ENCODE results near the gene BPIFB2. TPM values are rescaled to one million over a fixed set of nuclear protein-coding genes. Genes with fewer than 3 reads are reported as not detected.

Gene BPIFB2
- total and polyA plus RNA-seq, 4 donors, result 0.33 to 3.7 (median 1.5) TPM

- 68% methylated on average over 7 of the region's 7 CpGs for WGBS
- Histone ChIP-seq H3K9me3 (ENCODE audit: control insufficient read depth in 4 of 4, low read length in 3 of 4) (no peaks in the 10 kb centered on the region), H3K4me3 (ENCODE audit: low read depth in 1 of 3, low read length in 3 of 3) (no peak overlapping the region), H3K27ac (ENCODE audit: low read depth in 1 of 2, low read length in 2 of 2) (no peak overlapping the region), H3K4me1 (ENCODE audit: control insufficient read depth in 4 of 4, insufficient read depth in 4 of 4, low read length in 3 of 4) (no peaks in the 10 kb centered on the region), H3K36me3 (ENCODE audit: control insufficient read depth in 4 of 4, insufficient read depth in 3 of 4, low read depth in 1 of 4, low read length in 3 of 4) (no peaks in the 10 kb centered on the region), H3K27me3 (ENCODE audit: control insufficient read depth in 4 of 4, insufficient read depth in 4 of 4, low read length in 3 of 4) (no peaks in the 10 kb centered on the region), H3K9ac (ENCODE audit: low read depth in 1 of 2, low read length in 2 of 2) (no peak overlapping the region)
- no peak for DNase-seq (ENCODE audit: low spot score)
- no peak for TF ChIP-seq CTCF (IDR thresholded peaks at IDR 0.05; ENCODE audit: low read depth, low read length, missing input control)
Measured at GRCh38 chr20:33028875-33029274, 21.4 kb downstream of the BPIFB2 start.

- DNase-seq (ENCODE audit: low spot score), result no peak
- no peaks in the 10 kb centered on the region for H3K36me3 ChIP-seq (ENCODE audit: control insufficient read depth in 4 of 4, insufficient read depth in 3 of 4, low read depth in 1 of 4, low read length in 3 of 4)
- TF ChIP-seq RAD21 (IDR thresholded peaks at IDR 0.05) (no peak), SP1 (IDR thresholded peaks at IDR 0.05) (no peak), NR2F2 (IDR thresholded peaks at IDR 0.05) (no peak), TAF1 (conservative IDR thresholded peaks at IDR 0.05) (no peak), FOXA1 (IDR thresholded peaks at IDR 0.05) (no peak), HNF4A (conservative IDR thresholded peaks at IDR 0.05) (no peak), HNF4G (IDR thresholded peaks at IDR 0.05) (no peak), YY1 (IDR thresholded peaks at IDR 0.05) (no peak), GABPA (IDR thresholded peaks at IDR 0.05 in 1 of 2, conservative IDR thresholded peaks at IDR 0.05 in 1 of 2) (no peak), CTCF (IDR thresholded peaks at IDR 0.05; ENCODE audit: low read depth, low read length, missing input control) (no peak), ATF3 (IDR thresholded peaks at IDR 0.05) (no peak), FOXA2 (IDR thresholded peaks at IDR 0.05) (no peak), EGR1 (IDR thresholded peaks at IDR 0.05; ENCODE audit: low read depth in 2 of 2) (no peak), JUND (IDR thresholded peaks at IDR 0.05) (no peak), RXRA (IDR thresholded peaks at IDR 0.05) (no peak)
- TF ChIP-seq, protein P1, sequence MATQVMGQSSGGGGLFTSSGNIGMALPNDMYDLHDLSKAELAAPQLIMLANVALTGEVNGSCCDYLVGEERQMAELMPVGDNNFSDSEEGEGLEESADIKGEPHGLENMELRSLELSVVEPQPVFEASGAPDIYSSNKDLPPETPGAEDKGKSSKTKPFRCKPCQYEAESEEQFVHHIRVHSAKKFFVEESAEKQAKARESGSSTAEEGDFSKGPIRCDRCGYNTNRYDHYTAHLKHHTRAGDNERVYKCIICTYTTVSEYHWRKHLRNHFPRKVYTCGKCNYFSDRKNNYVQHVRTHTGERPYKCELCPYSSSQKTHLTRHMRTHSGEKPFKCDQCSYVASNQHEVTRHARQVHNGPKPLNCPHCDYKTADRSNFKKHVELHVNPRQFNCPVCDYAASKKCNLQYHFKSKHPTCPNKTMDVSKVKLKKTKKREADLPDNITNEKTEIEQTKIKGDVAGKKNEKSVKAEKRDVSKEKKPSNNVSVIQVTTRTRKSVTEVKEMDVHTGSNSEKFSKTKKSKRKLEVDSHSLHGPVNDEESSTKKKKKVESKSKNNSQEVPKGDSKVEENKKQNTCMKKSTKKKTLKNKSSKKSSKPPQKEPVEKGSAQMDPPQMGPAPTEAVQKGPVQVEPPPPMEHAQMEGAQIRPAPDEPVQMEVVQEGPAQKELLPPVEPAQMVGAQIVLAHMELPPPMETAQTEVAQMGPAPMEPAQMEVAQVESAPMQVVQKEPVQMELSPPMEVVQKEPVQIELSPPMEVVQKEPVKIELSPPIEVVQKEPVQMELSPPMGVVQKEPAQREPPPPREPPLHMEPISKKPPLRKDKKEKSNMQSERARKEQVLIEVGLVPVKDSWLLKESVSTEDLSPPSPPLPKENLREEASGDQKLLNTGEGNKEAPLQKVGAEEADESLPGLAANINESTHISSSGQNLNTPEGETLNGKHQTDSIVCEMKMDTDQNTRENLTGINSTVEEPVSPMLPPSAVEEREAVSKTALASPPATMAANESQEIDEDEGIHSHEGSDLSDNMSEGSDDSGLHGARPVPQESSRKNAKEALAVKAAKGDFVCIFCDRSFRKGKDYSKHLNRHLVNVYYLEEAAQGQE (IDR thresholded peaks at IDR 0.05), result no peak
- TF ChIP-seq, protein P2, sequence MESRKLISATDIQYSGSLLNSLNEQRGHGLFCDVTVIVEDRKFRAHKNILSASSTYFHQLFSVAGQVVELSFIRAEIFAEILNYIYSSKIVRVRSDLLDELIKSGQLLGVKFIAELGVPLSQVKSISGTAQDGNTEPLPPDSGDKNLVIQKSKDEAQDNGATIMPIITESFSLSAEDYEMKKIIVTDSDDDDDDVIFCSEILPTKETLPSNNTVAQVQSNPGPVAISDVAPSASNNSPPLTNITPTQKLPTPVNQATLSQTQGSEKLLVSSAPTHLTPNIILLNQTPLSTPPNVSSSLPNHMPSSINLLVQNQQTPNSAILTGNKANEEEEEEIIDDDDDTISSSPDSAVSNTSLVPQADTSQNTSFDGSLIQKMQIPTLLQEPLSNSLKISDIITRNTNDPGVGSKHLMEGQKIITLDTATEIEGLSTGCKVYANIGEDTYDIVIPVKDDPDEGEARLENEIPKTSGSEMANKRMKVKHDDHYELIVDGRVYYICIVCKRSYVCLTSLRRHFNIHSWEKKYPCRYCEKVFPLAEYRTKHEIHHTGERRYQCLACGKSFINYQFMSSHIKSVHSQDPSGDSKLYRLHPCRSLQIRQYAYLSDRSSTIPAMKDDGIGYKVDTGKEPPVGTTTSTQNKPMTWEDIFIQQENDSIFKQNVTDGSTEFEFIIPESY (IDR thresholded peaks at IDR 0.05), result no peak
- TF ChIP-seq, protein P3, sequence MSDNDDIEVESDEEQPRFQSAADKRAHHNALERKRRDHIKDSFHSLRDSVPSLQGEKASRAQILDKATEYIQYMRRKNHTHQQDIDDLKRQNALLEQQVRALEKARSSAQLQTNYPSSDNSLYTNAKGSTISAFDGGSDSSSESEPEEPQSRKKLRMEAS (IDR thresholded peaks at IDR 0.05), result no peak
- no peaks in the 10 kb centered on the region for H3K4me1 ChIP-seq (ENCODE audit: control insufficient read depth in 4 of 4, insufficient read depth in 4 of 4, low read length in 3 of 4)
- H3K9me3 ChIP-seq (ENCODE audit: control insufficient read depth in 4 of 4, low read length in 3 of 4), result no peaks in the 10 kb centered on the region
- no peak overlapping the region for H3K27ac ChIP-seq (ENCODE audit: low read depth in 1 of 2, low read length in 2 of 2)
- no peak overlapping the region for H3K4me3 ChIP-seq (ENCODE audit: low read depth in 1 of 3, low read length in 3 of 3)
- 87% methylated on average over 9 of the region's 9 CpGs for WGBS
- H3K9ac ChIP-seq (ENCODE audit: low read depth in 1 of 2, low read length in 2 of 2), result no peak overlapping the region
- no peaks in the 10 kb centered on the region for H3K27me3 ChIP-seq (ENCODE audit: control insufficient read depth in 4 of 4, insufficient read depth in 4 of 4, low read length in 3 of 4)
Measured at GRCh38 chr20:33030076-33030475, 22.6 kb downstream of the BPIFB2 start.

Data from liver (tissue), 9 donors.